Trophoblast cell (in vitro differentiated cells and primary cell): Measurements from ENCODE around the gene FAU.
A peak's percentile ranks its signal among the peaks of the same experiment; 100 is the strongest.

Experiments
- DNase-seq, 2 donors: peaks; one replicate each; pipeline ENCODE4 v3.0.0-alpha.2; 2016
- H2AFZ ChIP-seq: 2 replicates; pipeline ENCODE4 v1.6.1; 2013; ENCODE audit warnings: low read length, moderate library complexity, mild to moderate bottlenecking; ENCODE audit not compliant: insufficient read depth, poor library complexity
- H2AK5ac ChIP-seq: 2 replicates; pipeline ENCODE4 v1.6.1; 2013; ENCODE audit warnings: mild to moderate bottlenecking, low read length
- H2BK120ac ChIP-seq: 2 replicates; pipeline ENCODE4 v1.6.1; 2013; ENCODE audit warnings: low read length, mild to moderate bottlenecking, moderate library complexity; ENCODE audit not compliant: insufficient read depth, poor library complexity
- H2BK12ac ChIP-seq: 2 replicates; pipeline ENCODE4 v1.6.1; 2013; ENCODE audit warnings: mild to moderate bottlenecking, low read length, moderate library complexity
- H2BK5ac ChIP-seq: 2 replicates; pipeline ENCODE4 v1.6.1; 2013; ENCODE audit warnings: low read length, low read depth, moderate library complexity, mild to moderate bottlenecking; ENCODE audit not compliant: poor library complexity
- H3K14ac ChIP-seq: 2 replicates; pipeline ENCODE4 v1.6.1; 2013; ENCODE audit warnings: mild to moderate bottlenecking, low read length
- H3K18ac ChIP-seq: 2 replicates; pipeline ENCODE4 v1.6.1; 2013; ENCODE audit warnings: mild to moderate bottlenecking, low read length
- H3K23ac ChIP-seq: 2 replicates; pipeline ENCODE4 v1.6.1; 2013; ENCODE audit warnings: low read length
- H3K27ac ChIP-seq: 2 replicates; pipeline ENCODE4 v1.5.1; 2013; ENCODE audit warnings: low read depth, mild to moderate bottlenecking, inconsistent platforms, low read length, moderate library complexity
- H3K27me3 ChIP-seq: 2 replicates; pipeline ENCODE4 v1.6.1; 2013; ENCODE audit warnings: inconsistent platforms, mild to moderate bottlenecking, low read length, moderate library complexity; ENCODE audit not compliant: insufficient read depth
- H3K36me3 ChIP-seq, 2 experiments: 1 replicate in 1 of 2; 2 replicates in 1 of 2; pipeline ENCODE4 v1.6.1; 2013; ENCODE audit warnings: low read length in 2 of 2, mild to moderate bottlenecking in 2 of 2, moderate library complexity in 1 of 2; ENCODE audit not compliant: insufficient read depth in 2 of 2, control insufficient read depth in 1 of 2
- H3K4ac ChIP-seq: 2 replicates; pipeline ENCODE4 v1.6.1; 2013; ENCODE audit warnings: low read depth, mild to moderate bottlenecking, low read length, moderate library complexity
- H3K4me1 ChIP-seq, 2 experiments: 1 replicate in 1 of 2; 2 replicates in 1 of 2; pipeline ENCODE4 v1.6.1; 2013; ENCODE audit warnings: low read length in 2 of 2, mild to moderate bottlenecking in 2 of 2, moderate library complexity in 1 of 2; ENCODE audit not compliant: insufficient read depth in 2 of 2, control insufficient read depth in 1 of 2
- H3K4me2 ChIP-seq: 2 replicates; pipeline ENCODE4 v1.6.1; 2013; ENCODE audit warnings: inconsistent platforms, mild to moderate bottlenecking, low read length, moderate library complexity
- H3K4me3 ChIP-seq: 2 replicates; pipeline ENCODE4 v1.5.1; 2013; ENCODE audit warnings: mild to moderate bottlenecking, low read depth, low read length, inconsistent platforms
- H3K79me1 ChIP-seq: one replicate; pipeline ENCODE4 v1.6.1; 2013; ENCODE audit warnings: low read length
- H3K79me2 ChIP-seq: 2 replicates; pipeline ENCODE4 v1.6.1; 2013; ENCODE audit warnings: low read length, mild to moderate bottlenecking; ENCODE audit not compliant: control insufficient read depth, insufficient read depth, poor library complexity
- H3K9ac ChIP-seq: 2 replicates; pipeline ENCODE4 v1.6.1; 2013; ENCODE audit warnings: mild to moderate bottlenecking, low read length
- H3K9me3 ChIP-seq: 2 replicates; pipeline ENCODE4 v1.6.1; 2013; ENCODE audit warnings: low read depth, mild to moderate bottlenecking, control low read depth, inconsistent platforms, low read length; ENCODE audit not compliant: insufficient read depth
- H4K12ac ChIP-seq: 2 replicates; pipeline ENCODE4 v1.6.1; 2013; ENCODE audit warnings: low read depth, mild to moderate bottlenecking, low read length, moderate library complexity
- H4K8ac ChIP-seq: 2 replicates; pipeline ENCODE4 v1.6.1; 2013; ENCODE audit warnings: low read depth, mild to moderate bottlenecking, low read length, moderate library complexity
- H4K91ac ChIP-seq: one replicate; pipeline ENCODE4 v1.6.1; 2013; ENCODE audit warnings: low read depth, mild to moderate bottlenecking, low read length, moderate library complexity
- WGBS: extraction: QIAGEN DNeasy Blood & Tissue Kit; methylation state at CpG from one replicate; pipeline ENCODE4 v1.1.7; 2013; ENCODE audit warnings: missing lambda C conversion rate; ENCODE audit not compliant: insufficient read length, insufficient coverage; ENCODE audit errors: extremely low coverage; 5-methylcytosine and 5-hydroxymethylcytosine counted together

Gene FAU

GRCh38 chr11:65085446-65085845 lies 36.5 kb downstream of the FAU start:
- H4K8ac ChIP-seq: no peak overlapping the region
- H4K91ac ChIP-seq: no peak overlapping the region
- no peak overlapping the region for H3K23ac ChIP-seq
- H3K4ac ChIP-seq: no peak overlapping the region
- H2BK120ac ChIP-seq: no peak overlapping the region
- H4K12ac ChIP-seq: no peak overlapping the region
- peak overlapping the region; percentile 9 for H3K4me2 ChIP-seq
- H3K79me2 ChIP-seq: peaks cover 12% of the 10 kb centered on the region
- no peak overlapping the region for H3K4me3 ChIP-seq
- no peak overlapping the region for H3K27ac ChIP-seq
- H3K18ac ChIP-seq: no peak overlapping the region
- no peak overlapping the region for H2AFZ ChIP-seq
- H3K4me1 ChIP-seq: peaks cover 10 to 11% of the 10 kb centered on the region in 2 experiments
- peaks cover 31 to 55% of the 10 kb centered on the region in 2 experiments for H3K36me3 ChIP-seq
- H2AK5ac ChIP-seq: no peak overlapping the region
- DNase-seq: no peak
- no peak overlapping the region for H3K14ac ChIP-seq
- peaks cover 9% of the 10 kb centered on the region for H3K79me1 ChIP-seq
- H2BK12ac ChIP-seq: no peak overlapping the region
- no peaks in the 10 kb centered on the region for H3K27me3 ChIP-seq
- no peaks in the 10 kb centered on the region for H3K9me3 ChIP-seq
- no CpG with 5 or more reads among the region's 4 CpGs for WGBS
- H2BK5ac ChIP-seq: no peak overlapping the region
- no peak overlapping the region for H3K9ac ChIP-seq

GRCh38 chr11:65084598-65085375 lies 37.1 kb downstream of the FAU start:
- Histone ChIP-seq H3K27me3 (no peaks in the 10 kb centered on the region), H3K4me2 (peak overlapping the region; percentile 71), H3K9me3 (no peaks in the 10 kb centered on the region), H4K91ac (peak overlapping the region; percentile 87), H3K18ac (peak overlapping the region; percentile 94), H3K14ac (peak overlapping the region; percentile 92), H2AK5ac (peak overlapping the region; percentile 100), H3K4me1 (peaks cover 10 to 11% of the 10 kb centered on the region in 2 experiments), H3K36me3 (peaks cover 36 to 59% of the 10 kb centered on the region in 2 experiments), H3K79me1 (peaks cover 9% of the 10 kb centered on the region), H4K8ac (peak overlapping the region; percentile 95), H2AFZ (peak overlapping the region; percentile 56), H4K12ac (peak overlapping the region; percentile 95), H3K79me2 (peaks cover 12% of the 10 kb centered on the region), H3K4me3 (peak overlapping the region; percentile 97), H3K27ac (peak overlapping the region; percentile 88), H2BK5ac (peak overlapping the region; percentile 81), H2BK120ac (peak overlapping the region; percentile 18), H2BK12ac (peak overlapping the region; percentile 30), H3K9ac (peak overlapping the region; percentile 82), H3K23ac (no peak overlapping the region), H3K4ac (peak overlapping the region; percentile 98)
- no CpG with 5 or more reads among the region's 23 CpGs for WGBS
- no peak for DNase-seq

GRCh38 chr11:65083834-65084597 lies 37.9 kb downstream of the FAU start, which contains the start of the genes CDCA5 and ZFPL1:
CDCA5 (minus strand) TSS chr11:65084040; CDS start chr11:65083978, 62 bp downstream.
ZFPL1 (plus strand) TSS chr11:65084222; CDS start chr11:65084699, 477 bp downstream.
- Histone ChIP-seq H3K36me3 (peaks cover 42 to 58% of the 10 kb centered on the region in 2 experiments), H3K4me3 (peak within 1 kb of the TSS; percentile 97), H3K79me1 (peaks cover 9% of the 10 kb centered on the region), H3K23ac (no peak within 1 kb of the TSS), H3K4me2 (peak within 1 kb of the TSS; percentile 73), H4K8ac (peak within 1 kb of the TSS; percentile 95), H2AK5ac (peak within 1 kb of the TSS; percentile 100), H3K79me2 (peaks cover 12% of the 10 kb centered on the region), H3K9ac (peak within 1 kb of the TSS; percentile 82), H3K9me3 (no peaks in the 10 kb centered on the region), H3K18ac (peak within 1 kb of the TSS; percentile 94), H2AFZ (peak within 1 kb of the TSS; percentile 87), H2BK5ac (peak within 1 kb of the TSS; percentile 81), H2BK12ac (peak within 1 kb of the TSS; percentile 30), H4K12ac (peak within 1 kb of the TSS; percentile 95), H3K27ac (peak within 1 kb of the TSS; percentile 88), H3K14ac (peak within 1 kb of the TSS; percentile 92), H3K27me3 (no peaks in the 10 kb centered on the region), H4K91ac (peak within 1 kb of the TSS; percentile 89), H3K4ac (peak within 1 kb of the TSS; percentile 98), H2BK120ac (peak within 1 kb of the TSS; percentile 63), H3K4me1 (peaks cover 10 to 11% of the 10 kb centered on the region in 2 experiments)
- no CpG with 5 or more reads among the region's 79 CpGs for WGBS
- DNase-seq: peak; percentile 94 to 98

- H4K91ac ChIP-seq: peak overlapping the region; percentile 71
Observed at GRCh38 chr11:65083134-65083833, 38.6 kb downstream of the FAU start.

More at GRCh38 chr11:65083134-65083833, 38.6 kb downstream of the FAU start:
- H3K14ac ChIP-seq: peak overlapping the region; percentile 77
- H2BK120ac ChIP-seq: peak overlapping the region; percentile 40
- peak overlapping the region; percentile 42 for H2BK5ac ChIP-seq
- H3K4me3 ChIP-seq: peak overlapping the region; percentile 97
- peak overlapping the region; percentile 94 for H3K4ac ChIP-seq
- no peak overlapping the region for H3K23ac ChIP-seq
- peak overlapping the region; percentile 78 for H3K18ac ChIP-seq
- no peaks in the 10 kb centered on the region for H3K27me3 ChIP-seq
- H3K4me2 ChIP-seq: peak overlapping the region; percentile 73
- H3K9me3 ChIP-seq: no peaks in the 10 kb centered on the region
- H4K8ac ChIP-seq: peak overlapping the region; percentile 90
- peaks cover 12% of the 10 kb centered on the region for H3K79me2 ChIP-seq
- H2AK5ac ChIP-seq: peak overlapping the region; percentile 74
- peaks cover 10 to 11% of the 10 kb centered on the region in 2 experiments for H3K4me1 ChIP-seq
- peak overlapping the region; percentile 24 for H3K27ac ChIP-seq
- H2BK12ac ChIP-seq: no peak overlapping the region
- no CpG with 5 or more reads among the region's 13 CpGs for whole genome bisulfite sequencing
- H2AFZ ChIP-seq: peak overlapping the region; percentile 87
- H3K36me3 ChIP-seq: peaks cover 42 to 58% of the 10 kb centered on the region in 2 experiments
- peak overlapping the region; percentile 75 for H3K9ac ChIP-seq
- no peak for DNase-seq
- peaks cover 9% of the 10 kb centered on the region for H3K79me1 ChIP-seq
- peak overlapping the region; percentile 85 for H4K12ac ChIP-seq
